ENCODE results near the gene TNNI2.

DNA sequence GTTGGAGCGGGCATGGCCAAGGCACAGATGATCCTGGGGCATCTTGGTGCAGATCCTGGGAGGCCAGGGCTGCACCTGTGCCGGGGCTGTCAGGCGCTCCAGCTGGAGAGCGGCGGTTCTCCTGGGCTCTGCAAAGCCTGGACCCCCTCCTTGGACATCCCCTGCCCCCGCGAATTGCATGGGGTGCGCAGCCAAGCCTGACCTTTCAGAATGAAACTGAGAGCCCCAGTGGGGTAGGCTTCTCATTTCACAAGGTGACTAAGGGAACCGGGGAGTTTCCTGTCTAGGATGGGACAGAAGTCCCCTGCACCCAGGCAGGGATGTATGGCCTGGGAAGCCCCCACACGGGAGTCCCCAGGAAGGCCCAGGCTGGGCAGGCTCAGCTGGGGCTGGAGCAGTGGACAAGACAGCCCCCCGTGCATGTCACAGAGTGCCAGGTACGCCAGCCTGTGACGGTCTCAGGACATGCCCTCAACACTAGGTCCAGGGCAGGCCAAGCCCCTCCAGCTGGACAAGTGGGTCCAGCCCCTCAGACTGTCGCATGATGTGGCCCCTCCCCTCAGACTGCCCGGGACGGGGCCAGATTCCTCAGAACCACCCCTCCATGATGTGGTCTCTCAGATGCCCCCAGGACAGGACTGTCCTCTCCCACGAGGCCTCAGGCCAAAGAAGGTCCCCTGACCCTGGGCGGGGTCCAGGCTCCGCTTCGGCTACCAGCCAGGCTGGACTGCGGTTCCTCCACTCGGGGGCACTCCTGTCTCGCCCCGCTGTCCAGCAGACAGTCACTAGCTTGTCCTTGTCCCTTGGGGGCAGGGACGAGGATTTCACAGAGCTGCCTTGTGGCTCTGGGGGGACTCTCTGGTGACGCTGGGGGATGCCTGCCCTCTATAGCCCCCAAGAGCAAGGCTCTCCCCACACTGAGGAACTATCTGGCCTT is 16.4 kb downstream of the TNNI2 start:
- TF ChIP-seq, protein P1, sequence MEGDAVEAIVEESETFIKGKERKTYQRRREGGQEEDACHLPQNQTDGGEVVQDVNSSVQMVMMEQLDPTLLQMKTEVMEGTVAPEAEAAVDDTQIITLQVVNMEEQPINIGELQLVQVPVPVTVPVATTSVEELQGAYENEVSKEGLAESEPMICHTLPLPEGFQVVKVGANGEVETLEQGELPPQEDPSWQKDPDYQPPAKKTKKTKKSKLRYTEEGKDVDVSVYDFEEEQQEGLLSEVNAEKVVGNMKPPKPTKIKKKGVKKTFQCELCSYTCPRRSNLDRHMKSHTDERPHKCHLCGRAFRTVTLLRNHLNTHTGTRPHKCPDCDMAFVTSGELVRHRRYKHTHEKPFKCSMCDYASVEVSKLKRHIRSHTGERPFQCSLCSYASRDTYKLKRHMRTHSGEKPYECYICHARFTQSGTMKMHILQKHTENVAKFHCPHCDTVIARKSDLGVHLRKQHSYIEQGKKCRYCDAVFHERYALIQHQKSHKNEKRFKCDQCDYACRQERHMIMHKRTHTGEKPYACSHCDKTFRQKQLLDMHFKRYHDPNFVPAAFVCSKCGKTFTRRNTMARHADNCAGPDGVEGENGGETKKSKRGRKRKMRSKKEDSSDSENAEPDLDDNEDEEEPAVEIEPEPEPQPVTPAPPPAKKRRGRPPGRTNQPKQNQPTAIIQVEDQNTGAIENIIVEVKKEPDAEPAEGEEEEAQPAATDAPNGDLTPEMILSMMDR (IDR thresholded peaks at IDR 0.05; ENCODE audit: poor library complexity, severe bottlenecking): no peak
- TF ChIP-seq, protein P2, sequence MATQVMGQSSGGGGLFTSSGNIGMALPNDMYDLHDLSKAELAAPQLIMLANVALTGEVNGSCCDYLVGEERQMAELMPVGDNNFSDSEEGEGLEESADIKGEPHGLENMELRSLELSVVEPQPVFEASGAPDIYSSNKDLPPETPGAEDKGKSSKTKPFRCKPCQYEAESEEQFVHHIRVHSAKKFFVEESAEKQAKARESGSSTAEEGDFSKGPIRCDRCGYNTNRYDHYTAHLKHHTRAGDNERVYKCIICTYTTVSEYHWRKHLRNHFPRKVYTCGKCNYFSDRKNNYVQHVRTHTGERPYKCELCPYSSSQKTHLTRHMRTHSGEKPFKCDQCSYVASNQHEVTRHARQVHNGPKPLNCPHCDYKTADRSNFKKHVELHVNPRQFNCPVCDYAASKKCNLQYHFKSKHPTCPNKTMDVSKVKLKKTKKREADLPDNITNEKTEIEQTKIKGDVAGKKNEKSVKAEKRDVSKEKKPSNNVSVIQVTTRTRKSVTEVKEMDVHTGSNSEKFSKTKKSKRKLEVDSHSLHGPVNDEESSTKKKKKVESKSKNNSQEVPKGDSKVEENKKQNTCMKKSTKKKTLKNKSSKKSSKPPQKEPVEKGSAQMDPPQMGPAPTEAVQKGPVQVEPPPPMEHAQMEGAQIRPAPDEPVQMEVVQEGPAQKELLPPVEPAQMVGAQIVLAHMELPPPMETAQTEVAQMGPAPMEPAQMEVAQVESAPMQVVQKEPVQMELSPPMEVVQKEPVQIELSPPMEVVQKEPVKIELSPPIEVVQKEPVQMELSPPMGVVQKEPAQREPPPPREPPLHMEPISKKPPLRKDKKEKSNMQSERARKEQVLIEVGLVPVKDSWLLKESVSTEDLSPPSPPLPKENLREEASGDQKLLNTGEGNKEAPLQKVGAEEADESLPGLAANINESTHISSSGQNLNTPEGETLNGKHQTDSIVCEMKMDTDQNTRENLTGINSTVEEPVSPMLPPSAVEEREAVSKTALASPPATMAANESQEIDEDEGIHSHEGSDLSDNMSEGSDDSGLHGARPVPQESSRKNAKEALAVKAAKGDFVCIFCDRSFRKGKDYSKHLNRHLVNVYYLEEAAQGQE (IDR thresholded peaks at IDR 0.05; ENCODE audit: borderline replicate concordance): no peak
- TF ChIP-seq RAD21 (conservative IDR thresholded peaks at IDR 0.05) (no peak), TAF1 (IDR thresholded peaks at IDR 0.05; ENCODE audit: low read depth) (no peak), EP300 (conservative IDR thresholded peaks at IDR 0.05; ENCODE audit: poor library complexity, severe bottlenecking) (no peak)
